GM12875 (cell line): ENCODE data around the gene CLCNKB.
"Not testable (repeated sequence)": the region's sequence is repeated elsewhere in the genome, so short reads cannot be mapped to it uniquely, and the experiment has no call there.

Experiments
- H3K4me3 ChIP-seq: one replicate; pipeline ENCODE4 v1.5.1; 2011; ENCODE audit warnings: low read depth, low read length, control low read depth
- TF ChIP-seq, protein P1 (sequence below): IDR thresholded peaks from 2 replicates; pipeline ENCODE4 v1.5.1; 2011; ENCODE audit warnings: low read depth, mild to moderate bottlenecking, control low read depth, inconsistent platforms, low read length, moderate library complexity, borderline replicate concordance; ENCODE audit not compliant: insufficient read depth

The CLCNKB gene

DNA sequence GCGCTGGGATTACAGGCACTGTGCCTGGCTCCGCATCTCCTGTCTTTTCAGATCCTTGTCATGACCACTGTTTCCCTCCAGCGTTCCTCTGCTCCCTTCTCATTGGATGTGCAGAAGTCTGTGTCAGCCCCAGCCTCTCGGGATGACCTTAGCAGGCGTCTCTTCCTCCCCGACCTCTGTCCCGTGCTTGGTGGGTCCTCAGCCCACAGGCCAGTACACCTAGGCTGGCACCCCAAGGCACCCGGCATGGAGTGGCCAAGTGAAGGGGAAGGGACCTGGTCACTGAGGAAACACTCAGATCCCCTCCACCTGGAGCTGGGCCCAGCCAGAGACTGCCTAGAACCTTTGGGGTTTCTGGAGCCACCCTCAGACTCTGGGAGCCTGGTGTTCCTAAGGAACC lies 2.4 kb upstream of the CLCNKB start:
- H3K4me3 ChIP-seq = no peak overlapping the region
- TF ChIP-seq, protein P1, sequence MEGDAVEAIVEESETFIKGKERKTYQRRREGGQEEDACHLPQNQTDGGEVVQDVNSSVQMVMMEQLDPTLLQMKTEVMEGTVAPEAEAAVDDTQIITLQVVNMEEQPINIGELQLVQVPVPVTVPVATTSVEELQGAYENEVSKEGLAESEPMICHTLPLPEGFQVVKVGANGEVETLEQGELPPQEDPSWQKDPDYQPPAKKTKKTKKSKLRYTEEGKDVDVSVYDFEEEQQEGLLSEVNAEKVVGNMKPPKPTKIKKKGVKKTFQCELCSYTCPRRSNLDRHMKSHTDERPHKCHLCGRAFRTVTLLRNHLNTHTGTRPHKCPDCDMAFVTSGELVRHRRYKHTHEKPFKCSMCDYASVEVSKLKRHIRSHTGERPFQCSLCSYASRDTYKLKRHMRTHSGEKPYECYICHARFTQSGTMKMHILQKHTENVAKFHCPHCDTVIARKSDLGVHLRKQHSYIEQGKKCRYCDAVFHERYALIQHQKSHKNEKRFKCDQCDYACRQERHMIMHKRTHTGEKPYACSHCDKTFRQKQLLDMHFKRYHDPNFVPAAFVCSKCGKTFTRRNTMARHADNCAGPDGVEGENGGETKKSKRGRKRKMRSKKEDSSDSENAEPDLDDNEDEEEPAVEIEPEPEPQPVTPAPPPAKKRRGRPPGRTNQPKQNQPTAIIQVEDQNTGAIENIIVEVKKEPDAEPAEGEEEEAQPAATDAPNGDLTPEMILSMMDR = no peak

DNA sequence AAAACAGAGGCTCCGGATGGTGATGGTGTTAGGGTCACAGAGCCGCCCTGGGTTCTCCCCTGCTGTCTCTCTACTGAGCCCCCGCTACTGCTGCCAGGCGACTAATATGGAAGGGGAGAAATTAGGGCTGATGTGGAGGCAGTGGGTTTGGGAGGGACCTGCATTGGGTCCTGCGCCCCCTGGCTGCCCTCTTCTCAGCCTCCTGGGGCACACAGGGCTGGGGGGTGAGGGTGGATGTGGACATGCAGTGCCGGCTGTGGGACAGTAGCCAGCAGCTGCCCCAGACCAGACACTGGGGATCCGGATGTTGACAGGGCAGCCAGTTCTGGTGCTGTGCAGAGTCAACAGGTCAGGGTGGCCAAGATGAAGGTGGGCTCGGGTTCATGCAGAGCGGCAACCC lies 1.5 kb upstream of the CLCNKB start:
- TF ChIP-seq, protein P1 = 0 out of 2 replicates have a peak, but pooled peaks have one; percentile 17

DNA sequence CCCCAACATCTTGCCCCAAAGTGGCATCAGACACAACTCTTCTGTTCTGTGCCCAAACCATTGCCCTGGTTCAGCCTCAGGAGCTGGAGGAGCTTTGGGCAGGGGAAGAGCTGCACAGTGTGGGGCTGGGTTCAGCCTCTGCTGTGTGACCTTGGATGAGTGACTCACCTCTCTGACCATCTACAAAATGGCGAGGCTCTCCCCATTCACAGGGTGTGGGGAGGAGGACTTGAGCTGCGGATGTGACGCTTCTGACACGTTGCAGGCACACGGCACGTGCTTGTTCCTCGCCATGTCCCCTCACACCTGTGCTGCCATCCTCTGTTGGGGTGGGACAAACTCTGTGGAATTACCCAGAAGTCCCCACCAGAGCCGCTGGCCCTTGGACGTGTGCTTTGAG lies 928 bp upstream of the CLCNKB start:
- H3K4me3 ChIP-seq = not testable (repeated sequence)

More for the DNA sequence above, 1.5 kb upstream of the CLCNKB start:
- H3K4me3 ChIP-seq = no peak overlapping the region

DNA sequence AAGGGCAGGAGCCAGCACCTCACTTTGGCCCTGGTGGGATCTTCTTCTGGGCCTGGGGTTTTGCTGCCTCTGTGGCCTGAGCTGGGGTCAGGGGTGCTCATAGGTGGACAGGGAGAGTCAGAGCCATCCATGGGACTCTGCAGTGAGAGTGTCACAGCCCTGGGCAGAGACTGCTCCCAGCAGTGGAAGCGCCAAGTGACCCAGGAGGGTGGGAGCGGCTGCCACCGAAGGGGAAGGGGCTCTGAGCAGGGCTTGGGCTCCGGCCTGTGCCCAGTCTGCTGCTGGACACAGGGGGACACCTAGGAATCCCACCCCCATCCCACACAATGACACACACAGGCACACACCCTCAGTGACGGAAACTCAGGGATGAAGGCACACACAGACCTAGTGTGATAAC lies 368 bp downstream of the CLCNKB start:
- TF ChIP-seq, protein P1 = no peak
- H3K4me3 ChIP-seq = no peak overlapping the region

DNA sequence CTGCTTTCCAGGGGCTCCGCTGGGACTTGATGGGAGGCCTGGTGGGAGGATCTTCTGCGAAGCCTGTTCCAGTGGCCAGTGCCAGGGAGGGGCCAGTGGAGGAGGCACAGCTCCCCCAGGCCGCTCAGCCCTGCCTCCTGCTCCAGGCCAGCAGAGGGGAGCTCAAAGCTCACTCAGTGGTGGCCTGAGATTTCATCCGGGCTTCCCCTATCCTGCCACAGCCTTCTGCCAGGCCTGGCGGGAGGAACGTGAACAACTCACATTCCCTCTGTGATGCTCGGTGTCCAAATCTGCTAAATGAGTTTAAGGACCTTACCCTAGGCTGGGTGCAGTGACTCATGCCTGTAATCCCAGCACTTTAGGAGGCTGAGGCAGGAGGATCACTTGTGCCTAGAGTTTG lies 3.3 kb downstream of the CLCNKB start:
- H3K4me3 ChIP-seq = no peak overlapping the region
- TF ChIP-seq, protein P1 = no peak

DNA sequence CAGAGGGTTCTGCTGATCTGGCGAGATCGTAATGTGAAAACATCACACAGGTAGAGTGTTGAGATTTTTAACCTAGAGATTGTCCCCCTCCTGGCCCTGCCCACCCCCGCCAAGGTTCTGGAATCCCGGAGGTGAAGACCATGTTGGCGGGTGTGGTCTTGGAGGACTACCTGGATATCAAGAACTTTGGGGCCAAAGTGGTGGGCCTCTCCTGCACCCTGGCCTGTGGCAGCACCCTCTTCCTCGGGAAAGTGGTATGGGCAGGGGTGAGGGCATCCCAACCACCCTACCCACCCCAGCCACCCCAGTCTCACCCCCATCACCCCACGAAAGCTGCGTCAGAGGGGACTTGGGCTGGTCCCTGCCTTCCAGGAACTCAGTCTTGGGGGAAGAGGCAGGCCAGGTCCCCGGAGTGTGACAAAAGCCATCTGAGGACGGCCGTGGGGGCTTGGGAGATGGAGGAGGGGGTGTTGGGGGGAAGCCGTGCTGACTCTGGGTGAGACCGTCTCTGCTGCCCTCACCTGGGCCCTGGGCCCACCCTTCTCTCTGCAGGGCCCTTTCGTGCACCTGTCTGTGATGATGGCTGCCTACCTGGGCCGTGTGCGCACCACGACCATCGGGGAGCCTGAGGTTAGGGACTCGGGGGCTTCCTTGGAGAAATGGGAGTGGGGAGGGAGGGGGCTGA lies 4.4 kb downstream of the CLCNKB start:
- TF ChIP-seq, protein P1 = no peak
- H3K4me3 ChIP-seq = no peak overlapping the region

DNA sequence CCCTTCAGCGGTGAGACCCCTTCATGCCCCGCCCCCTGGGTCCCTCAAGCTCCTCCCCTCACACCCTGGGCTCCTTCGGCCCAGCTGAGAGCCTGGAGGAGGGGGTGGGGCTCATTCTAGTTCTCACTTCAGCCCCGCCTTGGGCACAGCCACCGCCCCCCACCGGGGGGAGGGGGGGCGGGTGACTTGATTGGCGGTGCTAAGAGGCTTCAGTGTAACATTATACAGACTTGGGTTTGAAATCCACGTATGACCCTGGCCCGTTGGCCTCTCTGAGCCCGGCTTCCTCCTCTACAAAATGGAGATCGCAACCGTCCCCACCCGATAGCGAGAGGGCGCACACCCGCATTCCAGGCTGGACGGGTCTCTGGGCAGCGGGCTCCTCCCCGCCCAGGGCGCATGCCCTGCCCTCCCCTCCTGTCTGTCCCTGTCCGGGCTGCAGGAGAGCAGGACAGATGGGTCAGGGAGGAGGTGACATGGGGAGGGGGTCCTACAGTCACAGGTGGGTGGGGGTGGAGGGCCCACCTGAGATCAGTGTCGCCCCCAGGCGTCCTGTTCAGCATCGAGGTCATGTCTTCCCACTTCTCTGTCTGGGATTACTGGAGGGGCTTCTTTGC lies 5.1 kb downstream of the CLCNKB start:
- TF ChIP-seq, protein P1 = no peak
- no peak overlapping the region for H3K4me3 ChIP-seq
